Neuron (in vitro differentiated cells): ENCODE measurements around the gene ETV6.

ENCODE experiments used
- H2AFZ ChIP-seq: one replicate; pipeline ENCODE4 v1.6.1; 2013; ENCODE audit warnings: low read depth, mild to moderate bottlenecking, inconsistent platforms, low read length, moderate library complexity
- H3K27me3 ChIP-seq: one replicate; pipeline ENCODE4 v1.6.1; 2013; ENCODE audit warnings: low read length; ENCODE audit not compliant: insufficient read depth
- H3K36me3 ChIP-seq: one replicate; pipeline ENCODE4 v1.6.1; 2013; ENCODE audit warnings: low read length; ENCODE audit not compliant: insufficient read depth
- H3K4me1 ChIP-seq: one replicate; pipeline ENCODE4 v1.6.1; 2013; ENCODE audit warnings: low read length; ENCODE audit not compliant: insufficient read depth
- H3K4me3 ChIP-seq: 2 replicates; pipeline ENCODE4 v1.5.1; 2013; ENCODE audit warnings: mild to moderate bottlenecking, low read length, moderate library complexity
- H3K9me3 ChIP-seq: one replicate; pipeline ENCODE4 v1.6.1; 2013; ENCODE audit warnings: low read length

Gene ETV6

GRCh38 chr12:11882301-11883019, 233.0 kb downstream of the ETV6 start:
- no peak overlapping the region for H3K4me3 ChIP-seq
- H2AFZ ChIP-seq, result no peak overlapping the region
- peaks cover 20% of the 10 kb centered on the region for H3K36me3 ChIP-seq
- no peaks in the 10 kb centered on the region for H3K27me3 ChIP-seq
- peaks cover 26% of the 10 kb centered on the region for H3K4me1 ChIP-seq
- peaks cover 5% of the 10 kb centered on the region for H3K9me3 ChIP-seq

DNA sequence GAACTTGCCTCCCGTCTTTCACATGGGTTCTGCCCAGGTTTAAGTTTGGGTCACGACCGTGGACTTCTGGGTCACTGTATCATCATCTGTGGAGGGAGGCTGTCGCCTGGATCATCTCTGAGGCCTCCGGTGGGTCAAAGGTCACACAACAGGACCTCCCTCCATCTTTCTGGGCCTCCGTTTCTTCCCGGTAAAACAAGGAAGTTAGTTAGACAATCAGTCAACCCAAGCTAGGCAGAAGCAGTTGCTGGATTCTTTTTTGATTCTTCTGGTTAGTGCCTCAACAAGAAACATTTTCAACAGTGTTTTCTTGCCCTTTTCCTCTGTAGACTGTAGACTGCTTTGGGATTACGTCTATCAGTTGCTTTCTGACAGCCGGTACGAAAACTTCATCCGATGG, 234.6 kb downstream of the ETV6 start:
- Histone ChIP-seq H3K9me3 (peaks cover 5% of the 10 kb centered on the region), H3K4me3 (no peak overlapping the region), H3K27me3 (no peaks in the 10 kb centered on the region), H3K4me1 (peaks cover 9% of the 10 kb centered on the region), H3K36me3 (peaks cover 27% of the 10 kb centered on the region), H2AFZ (no peak overlapping the region)

- Histone ChIP-seq H2AFZ (no peak overlapping the region), H3K9me3 (peaks cover 5% of the 10 kb centered on the region), H3K4me1 (peaks cover 5% of the 10 kb centered on the region), H3K4me3 (no peak overlapping the region), H3K27me3 (no peaks in the 10 kb centered on the region), H3K36me3 (peaks cover 27% of the 10 kb centered on the region)
Measured at GRCh38 chr12:11884706-11885105, 235.2 kb downstream of the ETV6 start.

DNA sequence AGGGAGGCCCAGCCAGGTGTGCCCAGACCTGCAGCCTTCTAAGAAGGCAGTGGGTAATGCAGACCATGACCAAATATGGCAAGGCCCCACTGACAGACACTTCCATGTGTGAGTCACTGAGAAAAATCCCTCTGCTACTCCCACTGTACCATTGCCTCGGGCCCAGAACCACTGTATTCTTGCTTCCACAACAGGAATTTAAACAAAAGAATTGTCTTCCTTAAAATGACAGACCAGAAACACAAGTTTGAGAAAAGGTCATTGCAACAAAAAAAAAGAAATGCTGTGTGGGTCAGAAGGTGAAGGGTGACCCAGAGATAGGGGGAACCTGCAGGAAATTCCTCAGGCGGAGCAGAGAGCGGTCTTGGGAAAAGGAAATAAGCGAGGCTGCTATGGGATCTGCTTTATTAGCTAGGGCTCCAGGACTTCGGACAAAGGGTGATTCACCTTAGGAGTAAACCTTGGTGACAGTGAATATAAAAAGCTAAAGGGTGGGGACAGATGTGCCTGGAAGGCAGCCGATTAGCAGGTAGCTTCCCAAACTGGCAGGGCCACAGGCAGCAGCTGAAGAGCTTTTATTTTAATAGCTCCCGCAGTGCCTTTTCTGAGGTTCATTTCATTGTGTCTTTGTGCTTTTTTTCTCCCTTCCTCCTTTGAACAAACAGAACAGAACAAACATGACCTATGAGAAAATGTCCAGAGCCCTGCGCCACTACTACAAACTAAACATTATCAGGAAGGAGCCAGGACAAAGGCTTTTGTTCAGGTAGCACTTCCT, 236.0 kb downstream of the ETV6 start:
- H2AFZ ChIP-seq, result no peak overlapping the region
- H3K4me1 ChIP-seq, result peaks cover 5% of the 10 kb centered on the region
- H3K27me3 ChIP-seq, result no peaks in the 10 kb centered on the region
- no peak overlapping the region for H3K4me3 ChIP-seq
- H3K36me3 ChIP-seq, result peaks cover 27% of the 10 kb centered on the region
- peaks cover 5% of the 10 kb centered on the region for H3K9me3 ChIP-seq

DNA sequence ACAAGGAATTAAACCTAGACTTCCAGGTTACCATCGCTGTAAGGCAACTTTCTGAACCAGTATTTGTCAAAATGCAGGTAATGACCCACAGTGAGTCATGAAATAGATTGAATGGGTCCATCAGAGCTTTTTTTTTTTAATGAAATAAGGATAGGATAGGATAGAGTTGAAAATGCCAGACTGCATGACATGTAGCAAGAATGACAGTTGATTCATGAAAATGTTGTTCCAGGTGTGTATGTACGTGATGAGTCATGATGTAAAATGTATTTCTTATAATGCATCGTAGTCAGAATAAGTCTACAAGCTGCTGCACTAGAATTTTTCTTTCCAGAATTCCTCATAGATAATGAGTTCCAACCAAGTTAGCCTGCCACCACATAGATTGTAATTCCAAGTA, 236.9 kb downstream of the ETV6 start:
- H3K36me3 ChIP-seq, result peaks cover 34% of the 10 kb centered on the region
- H3K4me1 ChIP-seq, result peaks cover 5% of the 10 kb centered on the region
- no peak overlapping the region for H3K4me3 ChIP-seq
- H2AFZ ChIP-seq, result no peak overlapping the region
- peaks cover 3% of the 10 kb centered on the region for H3K9me3 ChIP-seq
- no peaks in the 10 kb centered on the region for H3K27me3 ChIP-seq

GRCh38 chr12:11888029-11888428, 238.6 kb downstream of the ETV6 start:
- Histone ChIP-seq H3K27me3 (no peaks in the 10 kb centered on the region), H3K9me3 (peaks cover 3% of the 10 kb centered on the region), H3K36me3 (peaks cover 45% of the 10 kb centered on the region), H2AFZ (no peak overlapping the region), H3K4me3 (no peak overlapping the region), H3K4me1 (peaks cover 5% of the 10 kb centered on the region)

DNA sequence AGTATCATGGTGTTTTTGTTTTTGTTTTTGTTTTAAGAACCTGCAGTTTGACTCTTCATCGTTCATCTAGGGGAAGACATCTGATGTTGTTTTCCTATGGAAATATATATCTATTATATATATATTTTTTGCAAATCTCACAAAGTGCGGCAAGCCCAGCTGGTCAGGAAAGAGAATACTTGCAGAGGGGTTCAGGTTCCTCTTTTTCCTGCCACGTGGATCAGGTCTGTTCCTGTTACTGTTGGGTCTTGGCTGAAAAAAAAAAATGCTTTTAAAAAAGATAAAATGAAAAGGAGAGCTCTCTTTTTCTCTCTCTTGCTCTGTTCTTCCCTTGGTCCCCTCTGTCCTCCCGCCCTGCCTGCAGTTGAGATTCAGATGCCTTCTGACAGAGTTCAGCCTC, 241.9 kb downstream of the ETV6 start:
- Histone ChIP-seq H2AFZ (no peak overlapping the region), H3K4me3 (no peak overlapping the region), H3K9me3 (peaks cover 3% of the 10 kb centered on the region), H3K36me3 (peaks cover 33% of the 10 kb centered on the region), H3K27me3 (no peaks in the 10 kb centered on the region), H3K4me1 (no peaks in the 10 kb centered on the region)

DNA sequence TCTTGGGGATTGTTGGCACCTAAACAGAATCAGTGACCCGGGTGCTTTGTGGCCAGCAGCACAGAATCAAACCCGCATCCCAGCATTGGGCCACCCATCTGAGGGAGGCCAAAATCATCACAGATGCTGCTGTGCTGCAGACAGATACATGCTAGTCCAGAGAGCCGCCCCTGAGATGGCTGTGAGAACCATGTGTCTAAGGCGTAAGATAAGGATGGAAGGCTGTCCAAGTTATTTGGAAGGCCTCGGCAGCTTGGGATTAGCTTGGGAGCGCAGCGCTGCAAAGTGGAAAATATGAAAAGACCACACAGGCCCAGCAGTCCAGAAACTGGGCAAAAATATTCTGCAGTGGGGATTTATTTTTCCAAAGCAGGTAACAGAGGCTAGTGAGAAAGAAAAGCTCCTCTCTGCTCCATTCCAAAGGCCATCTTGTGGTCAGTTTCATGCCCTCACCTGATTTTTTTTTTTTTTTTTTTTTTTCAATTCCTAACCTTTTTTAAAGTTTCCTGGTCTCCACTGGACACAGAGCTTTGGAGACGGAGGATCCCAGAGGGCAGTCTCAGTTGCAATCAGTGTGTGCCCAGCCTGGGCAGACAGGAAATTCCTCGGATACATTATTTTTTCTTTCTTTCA, 242.4 kb downstream of the ETV6 start:
- no peak overlapping the region for H2AFZ ChIP-seq
- peaks cover 28% of the 10 kb centered on the region for H3K36me3 ChIP-seq
- no peaks in the 10 kb centered on the region for H3K27me3 ChIP-seq

DNA sequence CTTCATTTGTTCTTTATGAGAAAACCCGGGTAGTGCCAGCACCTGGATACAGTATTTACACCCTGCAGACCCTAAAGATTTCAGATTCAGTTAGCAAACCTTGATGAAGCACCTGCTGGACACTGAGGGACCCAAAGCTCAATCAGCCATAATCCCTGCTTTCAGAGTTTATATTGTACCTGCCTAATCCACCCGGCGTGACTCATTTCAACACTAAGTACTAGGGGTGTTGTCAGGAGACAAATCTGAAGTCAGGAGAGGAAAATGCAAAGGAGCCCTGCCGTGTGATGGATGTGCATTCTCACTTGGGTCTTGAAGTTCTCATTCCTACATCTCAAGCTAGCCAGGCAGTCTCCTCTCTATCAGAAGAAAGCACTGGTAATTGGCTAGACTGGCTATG, 244.5 kb downstream of the ETV6 start:
- no peaks in the 10 kb centered on the region for H3K4me1 ChIP-seq
- H2AFZ ChIP-seq, result no peak overlapping the region
- H3K9me3 ChIP-seq, result no peaks in the 10 kb centered on the region
- peaks cover 21% of the 10 kb centered on the region for H3K36me3 ChIP-seq
- no peak overlapping the region for H3K4me3 ChIP-seq
- no peaks in the 10 kb centered on the region for H3K27me3 ChIP-seq

More for the DNA sequence above, 242.4 kb downstream of the ETV6 start:
- no peak overlapping the region for H3K4me3 ChIP-seq
- no peaks in the 10 kb centered on the region for H3K9me3 ChIP-seq
- no peaks in the 10 kb centered on the region for H3K4me1 ChIP-seq

GRCh38 chr12:11894890-11895289, 245.4 kb downstream of the ETV6 start:
- H3K27me3 ChIP-seq, result no peaks in the 10 kb centered on the region
- no peak overlapping the region for H2AFZ ChIP-seq
- H3K9me3 ChIP-seq, result no peaks in the 10 kb centered on the region
- H3K4me1 ChIP-seq, result no peaks in the 10 kb centered on the region
- no peak overlapping the region for H3K4me3 ChIP-seq
- peaks cover 21% of the 10 kb centered on the region for H3K36me3 ChIP-seq

GRCh38 chr12:11895421-11896078, 246.1 kb downstream of the ETV6 start:
- Histone ChIP-seq H2AFZ (no peak overlapping the region), H3K9me3 (no peaks in the 10 kb centered on the region), H3K27me3 (no peaks in the 10 kb centered on the region), H3K4me3 (no peak overlapping the region), H3K4me1 (no peaks in the 10 kb centered on the region), H3K36me3 (peaks cover 21% of the 10 kb centered on the region)

DNA sequence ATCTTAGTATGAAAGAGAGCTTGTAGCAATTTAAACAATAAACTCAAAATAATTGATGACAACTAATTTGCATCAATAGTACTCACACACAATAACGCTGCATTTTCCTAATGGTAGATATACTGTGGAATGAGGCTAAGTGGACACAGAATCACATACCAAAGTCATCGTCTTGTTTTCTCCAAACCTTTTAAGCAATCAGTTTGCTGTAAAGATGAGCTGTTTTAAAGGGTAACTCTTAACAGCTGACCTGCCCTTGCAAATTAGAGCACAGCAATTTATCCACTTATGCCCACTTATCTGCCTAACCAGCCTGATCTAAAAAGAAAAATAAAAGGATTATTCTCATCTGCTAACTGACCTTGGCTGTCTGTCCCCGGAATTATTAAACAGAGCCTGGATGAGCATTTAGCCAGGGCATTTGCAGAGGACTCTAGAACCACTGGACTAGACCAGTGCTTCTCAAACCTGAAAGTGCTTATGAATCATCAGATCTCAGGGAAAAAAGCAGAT, 247.0 kb downstream of the ETV6 start:
- Histone ChIP-seq H3K4me1 (no peaks in the 10 kb centered on the region), H3K27me3 (no peaks in the 10 kb centered on the region), H2AFZ (no peak overlapping the region), H3K36me3 (peaks cover 14% of the 10 kb centered on the region), H3K4me3 (no peak overlapping the region), H3K9me3 (no peaks in the 10 kb centered on the region)

- no peaks in the 10 kb centered on the region for H3K9me3 ChIP-seq
- no peaks in the 10 kb centered on the region for H3K4me1 ChIP-seq
- no peaks in the 10 kb centered on the region for H3K27me3 ChIP-seq
- H3K4me3 ChIP-seq, result no peak overlapping the region
- peaks cover 4% of the 10 kb centered on the region for H3K36me3 ChIP-seq
- no peak overlapping the region for H2AFZ ChIP-seq
Measured at GRCh38 chr12:11897923-11898322, 248.4 kb downstream of the ETV6 start.
